ENCODE results near the gene CRHR1.

CRHR1 gene

DNA sequence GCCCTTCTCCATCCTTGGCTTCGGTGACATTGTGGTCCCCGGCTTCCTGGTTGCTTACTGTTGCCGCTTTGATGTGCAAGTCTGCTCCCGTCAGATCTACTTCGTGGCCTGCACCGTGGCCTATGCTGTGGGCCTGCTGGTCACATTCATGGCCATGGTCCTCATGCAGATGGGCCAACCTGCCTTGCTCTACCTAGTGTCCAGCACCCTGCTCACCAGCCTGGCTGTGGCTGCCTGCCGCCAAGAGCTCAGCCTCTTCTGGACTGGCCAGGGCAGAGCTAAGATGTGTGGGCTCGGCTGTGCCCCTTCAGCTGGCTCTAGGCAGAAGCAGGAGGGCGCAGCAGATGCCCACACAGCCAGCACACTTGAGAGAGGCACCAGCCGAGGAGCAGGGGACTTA lies 62.1 kb downstream of the CRHR1 start:
- CTCF ChIA-PET = interaction anchor here (1.2 kb wide), 1 partner anchor 14 kb away, joined by 4 read pairs; no protein-coding TSS in a partner anchor
- no peak for DNase-seq (ENCODE audit: low read depth, low spot score)
- no peak overlapping the region for H3K4me3 ChIP-seq (ENCODE audit: low read depth, low read length)
- POLR2A ChIA-PET = no interaction called here
- TF ChIP-seq, protein P1, sequence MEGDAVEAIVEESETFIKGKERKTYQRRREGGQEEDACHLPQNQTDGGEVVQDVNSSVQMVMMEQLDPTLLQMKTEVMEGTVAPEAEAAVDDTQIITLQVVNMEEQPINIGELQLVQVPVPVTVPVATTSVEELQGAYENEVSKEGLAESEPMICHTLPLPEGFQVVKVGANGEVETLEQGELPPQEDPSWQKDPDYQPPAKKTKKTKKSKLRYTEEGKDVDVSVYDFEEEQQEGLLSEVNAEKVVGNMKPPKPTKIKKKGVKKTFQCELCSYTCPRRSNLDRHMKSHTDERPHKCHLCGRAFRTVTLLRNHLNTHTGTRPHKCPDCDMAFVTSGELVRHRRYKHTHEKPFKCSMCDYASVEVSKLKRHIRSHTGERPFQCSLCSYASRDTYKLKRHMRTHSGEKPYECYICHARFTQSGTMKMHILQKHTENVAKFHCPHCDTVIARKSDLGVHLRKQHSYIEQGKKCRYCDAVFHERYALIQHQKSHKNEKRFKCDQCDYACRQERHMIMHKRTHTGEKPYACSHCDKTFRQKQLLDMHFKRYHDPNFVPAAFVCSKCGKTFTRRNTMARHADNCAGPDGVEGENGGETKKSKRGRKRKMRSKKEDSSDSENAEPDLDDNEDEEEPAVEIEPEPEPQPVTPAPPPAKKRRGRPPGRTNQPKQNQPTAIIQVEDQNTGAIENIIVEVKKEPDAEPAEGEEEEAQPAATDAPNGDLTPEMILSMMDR (IDR thresholded peaks at IDR 0.05; ENCODE audit: insufficient read depth, low read length, missing control alignments) = no peak

DNA sequence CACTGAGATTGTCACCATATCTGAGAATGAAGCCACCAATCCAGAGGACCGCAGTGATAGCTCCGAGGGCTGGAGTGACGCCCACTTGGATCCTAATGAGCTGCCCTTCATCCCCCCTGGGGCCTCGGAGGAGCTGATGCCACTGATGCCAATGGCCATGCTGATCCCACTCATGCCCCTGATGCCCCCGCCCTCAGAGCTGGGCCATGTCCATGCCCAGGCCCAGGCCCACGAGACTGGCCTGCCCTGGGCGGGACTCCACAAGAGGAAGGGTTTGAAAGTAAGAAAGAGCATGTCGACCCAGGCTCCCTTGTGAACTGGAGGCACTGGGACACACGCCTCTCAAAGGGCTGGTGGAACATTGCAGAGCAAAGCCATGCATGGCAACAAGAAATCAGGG lies 62.5 kb downstream of the CRHR1 start:
- ChIA-PET POLR2A (no interaction called here), CTCF (interaction anchor here (1.2 kb wide), 1 partner anchor 15 kb away, joined by 4 read pairs; no protein-coding TSS in a partner anchor)
- TF ChIP-seq, protein P1 (IDR thresholded peaks at IDR 0.05; ENCODE audit: insufficient read depth, low read length, missing control alignments) = no peak
- no peak for DNase-seq (ENCODE audit: low read depth, low spot score)
- no peak overlapping the region for H3K4me3 ChIP-seq (ENCODE audit: low read depth, low read length)

DNA sequence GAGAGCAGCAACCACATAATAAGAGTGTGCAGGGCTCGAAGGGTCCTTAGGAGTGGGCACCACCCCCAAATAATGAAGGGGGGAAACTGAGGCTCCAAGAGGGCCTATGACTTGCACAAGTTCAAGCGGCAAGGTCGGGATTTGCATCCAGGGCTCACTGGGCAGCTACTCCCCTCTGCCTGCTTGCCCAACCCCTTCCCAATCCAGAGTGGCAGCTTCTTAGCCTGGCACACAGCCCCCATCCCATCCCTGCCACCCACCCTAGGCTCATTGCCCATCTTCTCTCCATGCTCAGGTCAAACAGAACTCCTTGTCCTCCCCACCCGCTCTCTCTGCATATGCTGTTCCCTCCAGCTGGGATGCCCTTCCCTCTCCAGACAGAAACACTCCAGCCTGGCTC lies 63.0 kb downstream of the CRHR1 start:
- DNase-seq (ENCODE audit: low read depth, low spot score) = no peak
- no peak overlapping the region for H3K4me3 ChIP-seq (ENCODE audit: low read depth, low read length)
- ChIA-PET POLR2A (no interaction called here), CTCF (interaction anchor here (1.2 kb wide), 1 partner anchor 15 kb away, joined by 4 read pairs; no protein-coding TSS in a partner anchor)
- TF ChIP-seq, protein P1 (IDR thresholded peaks at IDR 0.05; ENCODE audit: insufficient read depth, low read length, missing control alignments) = no peak

DNA sequence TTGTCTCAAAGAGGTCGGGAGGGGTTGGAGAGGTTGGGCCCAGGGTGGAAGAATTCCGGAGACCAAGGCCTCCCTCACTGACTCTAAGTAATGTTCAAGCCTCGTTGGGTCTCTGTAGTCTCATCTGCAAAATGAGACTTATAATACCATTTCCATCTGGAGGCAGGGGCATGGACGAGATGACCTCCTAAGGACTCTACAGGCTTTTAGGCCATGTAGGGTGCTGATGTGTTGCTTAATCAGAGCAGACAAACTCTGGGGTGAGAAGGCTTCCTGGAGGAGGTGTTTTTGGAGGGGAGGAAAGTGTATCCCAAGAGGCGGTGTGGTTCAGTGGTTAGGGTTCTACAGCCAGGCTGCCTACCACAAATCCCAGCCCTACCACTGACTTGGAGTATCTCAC lies 63.6 kb downstream of the CRHR1 start:
- POLR2A ChIA-PET = no interaction called here
- CTCF ChIA-PET = interaction anchor here (5.2 kb wide), 1 partner anchor 16 kb away, joined by 24 read pairs; no protein-coding TSS in a partner anchor

DNA sequence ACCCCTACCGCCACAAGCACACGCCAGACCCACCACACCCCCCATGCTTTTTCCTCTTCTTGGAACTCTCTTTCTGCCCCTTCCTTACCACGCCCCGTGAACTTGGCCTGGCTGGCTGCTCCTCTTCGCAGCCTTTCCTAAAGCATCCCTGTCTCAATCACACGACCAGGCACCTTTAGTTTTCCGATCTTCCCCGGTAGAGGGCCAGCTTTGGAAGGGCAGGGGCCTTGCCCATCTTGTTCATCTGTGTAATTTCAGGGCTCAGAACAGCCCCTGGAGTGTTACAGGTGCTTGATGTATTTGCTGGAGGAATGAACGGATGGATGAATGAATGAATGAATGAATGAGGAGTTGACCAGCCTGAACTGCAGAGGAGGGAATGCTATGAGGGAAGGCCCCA lies 64.3 kb downstream of the CRHR1 start:
- H3K4me3 ChIP-seq (ENCODE audit: low read depth, low read length) = no peak overlapping the region
- DNase-seq (ENCODE audit: low read depth, low spot score) = no peak
- POLR2A ChIA-PET = no interaction called here
- CTCF ChIA-PET = interaction anchor here (5.2 kb wide), 1 partner anchor 17 kb away, joined by 24 read pairs; no protein-coding TSS in a partner anchor
- TF ChIP-seq, protein P1 (IDR thresholded peaks at IDR 0.05; ENCODE audit: insufficient read depth, low read length, missing control alignments) = no peak

More for the DNA sequence above, 63.6 kb downstream of the CRHR1 start:
- no peak overlapping the region for H3K4me3 ChIP-seq (ENCODE audit: low read depth, low read length)
- DNase-seq (ENCODE audit: low read depth, low spot score) = no peak
- TF ChIP-seq, protein P1 (IDR thresholded peaks at IDR 0.05; ENCODE audit: insufficient read depth, low read length, missing control alignments) = no peak

DNA sequence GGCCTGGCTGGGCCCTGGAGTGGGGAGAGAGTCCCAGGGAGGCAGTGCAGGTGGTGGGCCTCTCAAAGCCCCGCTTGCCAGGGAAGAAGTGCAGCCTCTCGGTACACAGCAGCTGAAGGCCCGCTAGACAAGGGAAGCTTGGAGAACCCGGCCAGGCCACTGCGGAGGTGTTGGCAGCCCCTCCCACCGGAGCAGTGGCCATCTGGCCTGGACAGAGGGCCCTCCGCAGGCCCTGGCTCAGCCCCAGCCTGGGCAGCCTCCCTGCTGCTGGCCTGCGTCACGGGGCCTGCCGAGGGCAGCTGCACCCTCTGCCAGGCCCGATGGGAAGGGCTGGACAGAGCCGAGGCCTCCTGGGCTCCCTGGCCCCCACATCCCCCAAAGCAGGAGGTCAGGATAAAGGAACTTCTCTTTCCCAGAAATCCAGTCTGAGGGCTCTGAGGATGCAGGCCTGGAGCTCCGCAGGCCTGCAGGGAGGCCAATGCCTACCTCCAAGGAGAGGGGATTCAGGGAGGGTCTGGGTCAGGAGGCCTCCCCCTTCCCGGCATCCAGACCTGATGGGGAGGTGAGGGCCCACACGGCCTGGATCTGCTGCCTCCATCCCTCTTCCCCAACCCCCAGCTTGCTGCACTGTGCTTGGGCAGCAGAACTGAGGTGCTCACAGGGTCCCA lies 64.9 kb downstream of the CRHR1 start:
- TF ChIP-seq, protein P1 (IDR thresholded peaks at IDR 0.05; ENCODE audit: insufficient read depth, low read length, missing control alignments) = no peak
- ChIA-PET POLR2A (no interaction called here), CTCF (interaction anchor here (0.6 to 5.2 kb wide), 4 partner anchors 17 to 456 kb away, joined by 3 to 24 read pairs (median 3); no protein-coding TSS in a partner anchor)
- no peak overlapping the region for H3K4me3 ChIP-seq (ENCODE audit: low read depth, low read length)
- no peak for DNase-seq (ENCODE audit: low read depth, low spot score)
